Heart left ventricle (tissue), 16 donors: ENCODE measurements around the gene PRKCA. TPM values are rescaled to one million over a fixed set of nuclear protein-coding genes. Genes with fewer than 3 reads are reported as not detected.

ENCODE experiments used
- ATAC-seq, 4 donors: fragments of 200-7000 bp; cut with Tn5 transposase; one replicate each; pipeline ENCODE4 v1.9.1; 2020 to 2022; ENCODE audit warnings: moderate library complexity in 4 of 4, mild to moderate bottlenecking in 3 of 4, moderate number of reproducible peaks in 1 of 4
- DNase-seq, 5 donors: peaks; one replicate each; pipeline ENCODE4 v3.0.0-alpha.2; 2020
- H3K27ac ChIP-seq, 12 donors: fragments of 200-600 bp; sonication (generic) in 4 of 12; one replicate each; pipeline versions ENCODE4 v1.5.0 to v1.8.0; 2016 to 2022; ENCODE audit warnings: mild to moderate bottlenecking in 2 of 12
- H3K27me3 ChIP-seq, 9 donors: fragments of 200-600 bp; sonication (generic) in 2 of 9; one replicate each; pipeline versions ENCODE4 v1.5.1 to v1.8.0; 2016 to 2022; ENCODE audit warnings: mild to moderate bottlenecking in 3 of 9
- H3K36me3 ChIP-seq, 9 donors: fragments of 200-600 bp; sonication (generic) in 2 of 9; one replicate each; pipeline versions ENCODE4 v1.5.0 to v1.8.0; 2018 to 2022; ENCODE audit warnings: mild to moderate bottlenecking in 2 of 9
- H3K4me1 ChIP-seq, 12 donors: fragments of 200-600 bp; sonication (generic) in 4 of 12; one replicate each; pipeline versions ENCODE4 v1.5.0 to v1.8.0; 2016 to 2022; ENCODE audit warnings: mild to moderate bottlenecking in 3 of 12
- H3K4me3 ChIP-seq, 12 donors: fragments of 200-600 bp; sonication (generic) in 4 of 12; one replicate each; pipeline versions ENCODE4 v1.5.0 to v1.8.0; 2017 to 2022; ENCODE audit warnings: mild to moderate bottlenecking in 9 of 12, moderate library complexity in 4 of 12
- H3K9me3 ChIP-seq, 12 donors: fragments of 200-600 bp; sonication (generic) in 4 of 12; one replicate each; pipeline versions ENCODE4 v1.5.0 to v1.8.0; 2016 to 2022; ENCODE audit warnings: mild to moderate bottlenecking in 1 of 12
- POLR2A ChIP-seq, 2 donors: fragments of 450-650 bp; IDR thresholded peaks; one replicate each; pipeline ENCODE4 v1.6.1; 2017; ENCODE audit warnings: antibody characterized with exemption in 2 of 2, mild to moderate bottlenecking in 2 of 2, moderate library complexity in 2 of 2
- WGBS, 4 donors: extraction: QIAGEN DNeasy Blood & Tissue Kit in 2 of 4; methylation state at CpG; one replicate each; pipeline versions ENCODE4 v1.1.5 to v1.1.7; 2013 to 2018; 5-methylcytosine and 5-hydroxymethylcytosine counted together
- intact Hi-C, 10 donors: fragments of 100-400 bp; cut with DNase I; formaldehyde crosslinking; loops; one replicate each; pipeline versions ENCODE4 v1.11.1 to v1.14.2; 2022
- polyA plus RNA-seq, 2 donors: library from polyadenylated mRNA; stranded (reverse); fragments of 200-250 nt; gene quantifications; one replicate each; pipeline ENCODE4 v1.2.3, GENCODE V29; 2013
- total RNA-seq, 9 donors: library from RNA; depleted of rRNA in 2 of 9; stranded (reverse); fragments of >200 nt in 2 of 9; fragmentation: NEBNext Ultra II Directional in 3 of 9; extraction: Animal tissue kit (Norgen Biotek cat#: 25700) in 3 of 9; gene quantifications; one replicate each; pipeline versions ENCODE4 v1.1.0 to v1.2.4, GENCODE V29; 2016 to 2023
- TF ChIP-seq, protein P1 (sequence below), 12 donors: fragments of 200-600 bp; sonication (generic) in 4 of 12; IDR thresholded peaks; one replicate each; pipeline versions ENCODE4 v1.5.0 to v1.8.0; 2018 to 2022; ENCODE audit warnings: antibody characterized with exemption in 12 of 12, mild to moderate bottlenecking in 5 of 12
- donor health status: ischemic (EF 13 %, LVEDD 7.1; RV severe dilation, severe dysfunction).
- donor health status: healthy with polysubstance abuse.
- donor health status: DM: no; HTN: yes; CAD: no.
- donor health status: DM: no; HTN: no; CAD: no.
- donor health status: ischemic (EF 25% LVEDD 6.9; RV normal size, moderate dysfunction).
- donor health status: ischemic (EF 25% LVEDD 5.7; RV mildly dilated, moderate dysfunction).
- donor health status: healthy.
- donor health status: DM: yes; HTN: yes; CAD: no.
- donor health status: ischemic (EF 35%, LVEDD 5.7; RV mildly dilated, moderate dysfunction).
- donor health status: nonischemic (EF 11% LVEDD 7.7; RV severe dilation, severe dysfunction).
- donor health status: DM: yes; HTN: yes; CAD: no.
- donor health status: PGD.
- donor health status: ischemic (EF 29% LVEDD 5.4; RV normal size, mild dysfunction).
- donor health status: nonischemic (EF 23%, LVEDD 6.1; RV moderate dilation, normal function).

Gene PRKCA
- total and polyA plus RNA-seq, 11 donors: 3.4 to 26.8 (median 11.4) TPM

DNA sequence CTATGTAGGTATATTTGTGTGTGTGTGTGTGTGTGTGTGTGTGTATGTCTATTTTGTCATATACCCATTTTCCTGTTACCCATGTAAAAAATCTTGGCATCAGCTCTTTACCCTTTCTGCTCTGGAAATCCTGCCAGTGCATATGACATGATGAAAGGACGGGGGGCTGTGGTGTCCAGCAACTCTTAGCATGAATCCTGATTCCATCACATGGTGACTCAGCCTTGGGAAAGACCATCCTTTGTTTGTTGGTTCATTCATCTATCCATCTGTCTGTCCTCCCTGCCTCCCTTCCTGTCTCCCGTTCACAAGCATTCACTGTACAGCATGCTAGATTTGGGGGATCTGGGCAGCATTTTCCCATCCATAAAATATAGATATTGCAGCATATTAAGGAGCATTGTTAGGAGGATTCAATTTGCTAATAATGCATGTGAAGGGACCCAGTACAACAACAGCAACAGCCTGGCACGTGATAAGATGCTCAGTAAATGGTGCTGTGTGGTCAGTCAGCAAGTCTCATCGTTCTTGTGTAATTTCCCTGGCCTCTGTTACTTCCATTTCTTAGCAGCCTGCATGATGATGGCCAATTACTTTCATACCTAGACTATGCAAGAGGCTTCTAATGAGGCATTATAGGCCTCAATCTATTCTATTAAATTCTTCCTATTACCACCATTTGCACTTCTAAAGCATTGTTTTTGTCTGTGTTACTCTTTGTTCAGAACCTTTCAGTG, 191.0 kb downstream of the PRKCA start:
- Histone ChIP-seq H3K9me3 (no peaks in the 10 kb centered on the region), H3K36me3 (no peaks in the 10 kb centered on the region), H3K27ac (no peak overlapping the region), H3K27me3 (no peaks in the 10 kb centered on the region), H3K4me3 (no peak overlapping the region), H3K4me1 (peaks cover 0 to 13% (median 0%) of the 10 kb centered on the region in 12 donors)
- no peak for ATAC-seq
- no peak for DNase-seq
- WGBS, 4 donors: 62 to 72% (median 71%) methylated on average over 4 of the region's 4 CpGs
- intact Hi-C loops: no loop called here
- TF ChIP-seq, protein P1, sequence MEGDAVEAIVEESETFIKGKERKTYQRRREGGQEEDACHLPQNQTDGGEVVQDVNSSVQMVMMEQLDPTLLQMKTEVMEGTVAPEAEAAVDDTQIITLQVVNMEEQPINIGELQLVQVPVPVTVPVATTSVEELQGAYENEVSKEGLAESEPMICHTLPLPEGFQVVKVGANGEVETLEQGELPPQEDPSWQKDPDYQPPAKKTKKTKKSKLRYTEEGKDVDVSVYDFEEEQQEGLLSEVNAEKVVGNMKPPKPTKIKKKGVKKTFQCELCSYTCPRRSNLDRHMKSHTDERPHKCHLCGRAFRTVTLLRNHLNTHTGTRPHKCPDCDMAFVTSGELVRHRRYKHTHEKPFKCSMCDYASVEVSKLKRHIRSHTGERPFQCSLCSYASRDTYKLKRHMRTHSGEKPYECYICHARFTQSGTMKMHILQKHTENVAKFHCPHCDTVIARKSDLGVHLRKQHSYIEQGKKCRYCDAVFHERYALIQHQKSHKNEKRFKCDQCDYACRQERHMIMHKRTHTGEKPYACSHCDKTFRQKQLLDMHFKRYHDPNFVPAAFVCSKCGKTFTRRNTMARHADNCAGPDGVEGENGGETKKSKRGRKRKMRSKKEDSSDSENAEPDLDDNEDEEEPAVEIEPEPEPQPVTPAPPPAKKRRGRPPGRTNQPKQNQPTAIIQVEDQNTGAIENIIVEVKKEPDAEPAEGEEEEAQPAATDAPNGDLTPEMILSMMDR (IDR thresholded peaks at IDR 0.05): no peak
- TF ChIP-seq POLR2A (IDR thresholded peaks at IDR 0.05): no peak

DNA sequence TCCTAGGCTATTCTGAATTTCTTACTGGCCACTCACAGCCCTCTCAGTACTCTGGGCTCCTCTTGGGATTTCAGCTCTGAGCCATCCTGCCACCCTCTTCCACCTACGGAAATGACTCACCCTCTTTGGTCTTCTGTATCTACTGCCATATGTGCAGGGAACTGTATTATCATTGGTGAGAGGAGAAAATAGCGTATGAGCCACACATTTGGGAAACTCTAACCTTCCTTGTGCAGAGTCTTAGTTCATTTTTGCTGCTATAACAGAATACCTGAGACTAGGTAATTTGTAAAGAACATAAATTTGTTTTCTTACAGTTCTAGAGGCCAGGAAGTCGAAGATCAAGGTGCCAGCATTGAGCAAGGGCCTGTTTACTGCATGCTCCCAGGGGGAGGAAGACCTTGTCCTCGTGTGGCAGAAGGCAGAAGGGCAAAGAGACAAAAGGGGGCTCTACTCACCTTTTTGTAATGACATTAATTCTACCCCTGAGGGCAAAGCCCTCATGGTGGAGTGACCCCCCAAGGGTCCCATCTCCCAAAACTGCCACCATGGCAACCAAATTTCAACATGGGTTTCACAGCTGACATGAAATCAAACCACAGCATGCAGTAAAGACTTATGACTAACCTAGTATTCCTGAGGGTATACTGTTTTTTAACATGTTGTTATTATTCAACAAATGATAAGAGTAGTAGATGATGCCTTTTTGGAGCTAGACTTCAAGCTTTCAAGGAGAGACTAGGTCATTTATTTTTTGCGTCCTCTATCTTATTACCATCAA, 191.8 kb downstream of the PRKCA start:
- Histone ChIP-seq H3K4me1 (peaks cover 0 to 13% (median 0%) of the 10 kb centered on the region in 12 donors), H3K27me3 (no peaks in the 10 kb centered on the region), H3K36me3 (no peaks in the 10 kb centered on the region), H3K4me3 (no peak overlapping the region), H3K9me3 (no peaks in the 10 kb centered on the region), H3K27ac (no peak overlapping the region)
- intact Hi-C loops: no loop called here
- peak in 1 of 4 donors; percentile 55 for ATAC-seq
- DNase-seq: no peak
- WGBS, 4 donors: 82 to 86% (median 83%) methylated on average over 5 of the region's 5 CpGs
- no peak for TF ChIP-seq POLR2A (IDR thresholded peaks at IDR 0.05)
- TF ChIP-seq, protein P1 (IDR thresholded peaks at IDR 0.05): no peak

DNA sequence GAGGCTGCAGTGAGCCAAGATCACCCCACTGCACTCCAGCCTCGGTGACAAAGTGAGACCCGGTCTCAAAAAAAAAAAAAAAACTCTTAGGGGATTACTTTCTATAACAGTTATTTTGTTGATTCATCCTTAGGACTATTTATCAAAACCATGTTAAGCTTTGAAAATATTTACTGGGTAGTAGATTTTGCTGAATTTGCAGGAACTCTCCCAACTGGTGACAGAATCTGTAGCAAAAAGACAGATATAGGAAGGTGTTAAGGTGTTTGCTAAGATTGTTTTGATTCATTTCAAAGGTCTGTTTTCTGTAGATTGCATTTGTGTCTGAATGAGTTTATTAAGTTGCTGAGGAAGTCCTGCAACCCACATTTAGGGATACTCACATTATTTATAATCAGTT, 192.6 kb downstream of the PRKCA start:
- no peaks in the 10 kb centered on the region for H3K36me3 ChIP-seq
- TF ChIP-seq, protein P1 (IDR thresholded peaks at IDR 0.05): no peak
- TF ChIP-seq POLR2A (IDR thresholded peaks at IDR 0.05): no peak
- no peaks in the 10 kb centered on the region for H3K27me3 ChIP-seq
- DNase-seq: no peak
- H3K27ac ChIP-seq: no peak overlapping the region
- H3K4me3 ChIP-seq: no peak overlapping the region
- no peak for ATAC-seq
- peaks cover 0 to 13% (median 0%) of the 10 kb centered on the region in 12 donors for H3K4me1 ChIP-seq
- intact Hi-C loops: no loop called here
- WGBS, 4 donors: 91 to 98% (median 93%) methylated on average over 2 of the region's 2 CpGs
- H3K9me3 ChIP-seq: no peaks in the 10 kb centered on the region

DNA sequence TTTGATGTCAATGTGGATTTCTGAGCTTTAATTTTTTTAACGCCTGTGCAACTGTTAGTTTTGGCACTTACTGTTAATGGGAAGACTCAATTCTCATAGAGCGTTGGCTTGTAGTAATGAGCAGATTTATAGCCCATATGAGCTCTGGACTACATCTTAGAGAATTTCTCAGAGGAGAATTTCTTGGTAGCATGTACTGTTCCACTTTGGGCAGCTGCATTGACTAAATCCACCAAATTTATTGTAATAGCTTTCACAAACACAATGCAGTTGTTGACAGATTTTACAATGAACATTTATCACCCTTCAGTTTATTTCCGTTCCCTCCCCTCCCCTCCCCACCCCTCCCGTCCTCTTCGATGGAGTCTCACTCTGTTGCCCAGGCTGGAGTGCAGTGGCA, 193.9 kb downstream of the PRKCA start:
- no peaks in the 10 kb centered on the region for H3K36me3 ChIP-seq
- H3K4me3 ChIP-seq: no peak overlapping the region
- intact Hi-C loops: no loop called here
- H3K4me1 ChIP-seq: peaks cover 0 to 13% (median 0%) of the 10 kb centered on the region in 12 donors
- DNase-seq: no peak
- H3K27ac ChIP-seq: no peak overlapping the region
- no peaks in the 10 kb centered on the region for H3K9me3 ChIP-seq
- ATAC-seq: no peak
- TF ChIP-seq, protein P1 (IDR thresholded peaks at IDR 0.05): no peak
- TF ChIP-seq POLR2A (IDR thresholded peaks at IDR 0.05): no peak
- WGBS, 4 donors: 68 to 76% (median 73%) methylated on average over 5 of the region's 5 CpGs
- H3K27me3 ChIP-seq: no peaks in the 10 kb centered on the region
